Measurements from ENCODE around the gene CARD11. TPM values are rescaled to one million over a fixed set of nuclear protein-coding genes. Genes with fewer than 3 reads are reported as not detected.

Gene CARD11
- total and polyA plus RNA-seq, 2 of the 13 experiments (the other 11 are each of a cell fraction or from before 2014, with no cell fraction given) = 0.04 TPM; not detected in 1

Other genes with a start within 250 kb of the CARD11 start
- gene GNA12, start 199.6 kb downstream of the CARD11 start, total RNA-seq (2016; rRNA removed; fragmentation: Illumina TruSeq; extraction: Trizol) = 16.2 and 23.3 TPM in 2 replicates
- 50.9 and 68.0 TPM in 2 replicates for gene GNA12, start 199.6 kb downstream of the CARD11 start, polyA plus RNA-seq (2011; rRNA removed)